GM08714 (cell line): ENCODE measurements around the gene ARRDC1.
A peak's percentile ranks its signal among the peaks of the same experiment; 100 is the strongest.

ENCODE experiments used
- H3K4me3 ChIP-seq: fragments of 200-500 bp; sonication (Bioruptor generic); 2 replicates; pipeline ENCODE4 v1.5.1; 2014; ENCODE audit warnings: mild to moderate bottlenecking, low read length, inconsistent platforms
- ZNF274 ChIP-seq: IDR thresholded peaks from 2 replicates; pipeline ENCODE4 v1.6.1; 2012; ENCODE audit warnings: mild to moderate bottlenecking, low read depth, low read length

ARRDC1 gene

GRCh38 chr9:137631345-137632229 lies 26.1 kb downstream of the ARRDC1 start:
- TF ChIP-seq ZNF274: no peak

GRCh38 chr9:137632230-137633161 lies 27.0 kb downstream of the ARRDC1 start:
- TF ChIP-seq ZNF274: no peak

More at GRCh38 chr9:137631345-137632229, 26.1 kb downstream of the ARRDC1 start:
- H3K4me3 ChIP-seq: no peak overlapping the region

GRCh38 chr9:137634016-137634415 lies 28.5 kb downstream of the ARRDC1 start:
- TF ChIP-seq ZNF274: no peak

More at GRCh38 chr9:137632230-137633161, 27.0 kb downstream of the ARRDC1 start:
- no peak overlapping the region for H3K4me3 ChIP-seq

GRCh38 chr9:137638680-137639079 lies 33.2 kb downstream of the ARRDC1 start:
- no peak for TF ChIP-seq ZNF274
- H3K4me3 ChIP-seq: peak overlapping the region; percentile 26; the same call in 1 of the 2 replicates

More at GRCh38 chr9:137634016-137634415, 28.5 kb downstream of the ARRDC1 start:
- H3K4me3 ChIP-seq: no peak overlapping the region

GRCh38 chr9:137639303-137640051 lies 34.0 kb downstream of the ARRDC1 start:
- no peak for TF ChIP-seq ZNF274
- H3K4me3 ChIP-seq: no peak overlapping the region

GRCh38 chr9:137640862-137641261 lies 35.4 kb downstream of the ARRDC1 start:
- H3K4me3 ChIP-seq: no peak overlapping the region
- TF ChIP-seq ZNF274: no peak

- no peak for TF ChIP-seq ZNF274
- H3K4me3 ChIP-seq: no peak overlapping the region
Measured at GRCh38 chr9:137642118-137642601, 36.7 kb downstream of the ARRDC1 start.

GRCh38 chr9:137642892-137643291 lies 37.4 kb downstream of the ARRDC1 start:
- no peak overlapping the region for H3K4me3 ChIP-seq
- TF ChIP-seq ZNF274: no peak

GRCh38 chr9:137643921-137644320 lies 38.4 kb downstream of the ARRDC1 start:
- no peak for TF ChIP-seq ZNF274
- H3K4me3 ChIP-seq: no peak overlapping the region

- no peak for TF ChIP-seq ZNF274
- no peak overlapping the region for H3K4me3 ChIP-seq
Measured at GRCh38 chr9:137645211-137645610, 39.7 kb downstream of the ARRDC1 start.

- no peak overlapping the region for H3K4me3 ChIP-seq
- TF ChIP-seq ZNF274: no peak
Measured at GRCh38 chr9:137646341-137646740, 40.9 kb downstream of the ARRDC1 start.

GRCh38 chr9:137647096-137647714 lies 41.7 kb downstream of the ARRDC1 start:
- no peak for TF ChIP-seq ZNF274

GRCh38 chr9:137648396-137648795 lies 42.9 kb downstream of the ARRDC1 start:
- TF ChIP-seq ZNF274: no peak
- H3K4me3 ChIP-seq: no peak overlapping the region

More at GRCh38 chr9:137647096-137647714, 41.7 kb downstream of the ARRDC1 start:
- no peak overlapping the region for H3K4me3 ChIP-seq
